ENCODE data around the gene DNAH17.

DNAH17 gene

GRCh38 chr17:78619334-78619733, 42.1 kb upstream of the DNAH17 start:
- TF ChIP-seq, protein P1, sequence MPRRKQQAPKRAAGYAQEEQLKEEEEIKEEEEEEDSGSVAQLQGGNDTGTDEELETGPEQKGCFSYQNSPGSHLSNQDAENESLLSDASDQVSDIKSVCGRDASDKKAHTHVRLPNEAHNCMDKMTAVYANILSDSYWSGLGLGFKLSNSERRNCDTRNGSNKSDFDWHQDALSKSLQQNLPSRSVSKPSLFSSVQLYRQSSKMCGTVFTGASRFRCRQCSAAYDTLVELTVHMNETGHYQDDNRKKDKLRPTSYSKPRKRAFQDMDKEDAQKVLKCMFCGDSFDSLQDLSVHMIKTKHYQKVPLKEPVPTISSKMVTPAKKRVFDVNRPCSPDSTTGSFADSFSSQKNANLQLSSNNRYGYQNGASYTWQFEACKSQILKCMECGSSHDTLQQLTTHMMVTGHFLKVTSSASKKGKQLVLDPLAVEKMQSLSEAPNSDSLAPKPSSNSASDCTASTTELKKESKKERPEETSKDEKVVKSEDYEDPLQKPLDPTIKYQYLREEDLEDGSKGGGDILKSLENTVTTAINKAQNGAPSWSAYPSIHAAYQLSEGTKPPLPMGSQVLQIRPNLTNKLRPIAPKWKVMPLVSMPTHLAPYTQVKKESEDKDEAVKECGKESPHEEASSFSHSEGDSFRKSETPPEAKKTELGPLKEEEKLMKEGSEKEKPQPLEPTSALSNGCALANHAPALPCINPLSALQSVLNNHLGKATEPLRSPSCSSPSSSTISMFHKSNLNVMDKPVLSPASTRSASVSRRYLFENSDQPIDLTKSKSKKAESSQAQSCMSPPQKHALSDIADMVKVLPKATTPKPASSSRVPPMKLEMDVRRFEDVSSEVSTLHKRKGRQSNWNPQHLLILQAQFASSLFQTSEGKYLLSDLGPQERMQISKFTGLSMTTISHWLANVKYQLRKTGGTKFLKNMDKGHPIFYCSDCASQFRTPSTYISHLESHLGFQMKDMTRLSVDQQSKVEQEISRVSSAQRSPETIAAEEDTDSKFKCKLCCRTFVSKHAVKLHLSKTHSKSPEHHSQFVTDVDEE (CRISPR knock-in tag; IDR thresholded peaks at IDR 0.05): no peak
- TF ChIP-seq TCF4 (CRISPR knock-in tag; IDR thresholded peaks at IDR 0.05; ENCODE audit: borderline replicate concordance) (no peak), ZNF565 (CRISPR knock-in tag; conservative IDR thresholded peaks at IDR 0.05; ENCODE audit: low read depth) (no peak), ZNF8 (CRISPR knock-in tag; IDR thresholded peaks at IDR 0.05) (no peak), GLIS3 (CRISPR knock-in tag; IDR thresholded peaks at IDR 0.05) (no peak), CSDC2 (CRISPR knock-in tag; IDR thresholded peaks at IDR 0.05) (no peak), POU6F1 (CRISPR knock-in tag; IDR thresholded peaks at IDR 0.05; ENCODE audit: borderline replicate concordance, low read depth) (no peak), ZFP30 (CRISPR knock-in tag; IDR thresholded peaks at IDR 0.05) (no peak), TOX (CRISPR knock-in tag; IDR thresholded peaks at IDR 0.05; ENCODE audit: borderline replicate concordance) (no peak), SNAI2 (CRISPR knock-in tag; IDR thresholded peaks at IDR 0.05) (no peak), ESRRG (CRISPR knock-in tag; IDR thresholded peaks at IDR 0.05) (no peak), BACH2 (CRISPR knock-in tag; IDR thresholded peaks at IDR 0.05; ENCODE audit: borderline replicate concordance) (no peak), OSR1 (CRISPR knock-in tag; IDR thresholded peaks at IDR 0.05) (no peak), PPARA (CRISPR knock-in tag; IDR thresholded peaks at IDR 0.05; ENCODE audit: borderline replicate concordance) (no peak), ZNF70 (CRISPR knock-in tag; IDR thresholded peaks at IDR 0.05) (no peak), ISL1 (CRISPR knock-in tag; IDR thresholded peaks at IDR 0.05) (no peak), ARNTL (CRISPR knock-in tag; IDR thresholded peaks at IDR 0.05; ENCODE audit: borderline replicate concordance, low read depth) (no peak), CREB5 (CRISPR knock-in tag; IDR thresholded peaks at IDR 0.05; ENCODE audit: low read depth) (no peak), ZC3H10 (CRISPR knock-in tag; IDR thresholded peaks at IDR 0.05) (no peak)
- TF ChIP-seq, protein P2, sequence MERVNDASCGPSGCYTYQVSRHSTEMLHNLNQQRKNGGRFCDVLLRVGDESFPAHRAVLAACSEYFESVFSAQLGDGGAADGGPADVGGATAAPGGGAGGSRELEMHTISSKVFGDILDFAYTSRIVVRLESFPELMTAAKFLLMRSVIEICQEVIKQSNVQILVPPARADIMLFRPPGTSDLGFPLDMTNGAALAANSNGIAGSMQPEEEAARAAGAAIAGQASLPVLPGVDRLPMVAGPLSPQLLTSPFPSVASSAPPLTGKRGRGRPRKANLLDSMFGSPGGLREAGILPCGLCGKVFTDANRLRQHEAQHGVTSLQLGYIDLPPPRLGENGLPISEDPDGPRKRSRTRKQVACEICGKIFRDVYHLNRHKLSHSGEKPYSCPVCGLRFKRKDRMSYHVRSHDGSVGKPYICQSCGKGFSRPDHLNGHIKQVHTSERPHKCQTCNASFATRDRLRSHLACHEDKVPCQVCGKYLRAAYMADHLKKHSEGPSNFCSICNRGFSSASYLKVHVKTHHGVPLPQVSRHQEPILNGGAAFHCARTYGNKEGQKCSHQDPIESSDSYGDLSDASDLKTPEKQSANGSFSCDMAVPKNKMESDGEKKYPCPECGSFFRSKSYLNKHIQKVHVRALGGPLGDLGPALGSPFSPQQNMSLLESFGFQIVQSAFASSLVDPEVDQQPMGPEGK (CRISPR knock-in tag; IDR thresholded peaks at IDR 0.05; ENCODE audit: borderline replicate concordance): no peak
- ATAC-seq: no peak

GRCh38 chr17:78618264-78619066, 41.3 kb upstream of the DNAH17 start:
- ATAC-seq: no peak
- TF ChIP-seq BACH2 (CRISPR knock-in tag; IDR thresholded peaks at IDR 0.05; ENCODE audit: borderline replicate concordance) (no peak), ESRRG (CRISPR knock-in tag; IDR thresholded peaks at IDR 0.05) (no peak), ARNTL (CRISPR knock-in tag; IDR thresholded peaks at IDR 0.05; ENCODE audit: borderline replicate concordance, low read depth) (no peak), TOX (CRISPR knock-in tag; IDR thresholded peaks at IDR 0.05; ENCODE audit: borderline replicate concordance) (no peak), SNAI2 (CRISPR knock-in tag; IDR thresholded peaks at IDR 0.05) (no peak), ISL1 (CRISPR knock-in tag; IDR thresholded peaks at IDR 0.05) (no peak), ZNF8 (CRISPR knock-in tag; IDR thresholded peaks at IDR 0.05) (no peak), ZNF565 (CRISPR knock-in tag; conservative IDR thresholded peaks at IDR 0.05; ENCODE audit: low read depth) (no peak), ZC3H10 (CRISPR knock-in tag; IDR thresholded peaks at IDR 0.05) (no peak), CREB5 (CRISPR knock-in tag; IDR thresholded peaks at IDR 0.05; ENCODE audit: low read depth) (no peak)

Data from SK-N-SH treated with all-trans-retinoic acid at 6 μM for 48 hours (cell line).